Tibial artery (tissue), 4 donors: ENCODE results near the gene OSMR.

Experiments
- DNase-seq, 2 donors: peaks; one replicate each; pipeline ENCODE4 v3.0.0-alpha.2; 2019
- H3K27ac ChIP-seq, 2 donors: fragments of 200-600 bp; sonication (generic) in 1 of 2; 1 replicate in 1 of 2; 2 replicates in 1 of 2; pipeline ENCODE4 v1.5.1; 2018 to 2019; ENCODE audit warnings: mild to moderate bottlenecking in 1 of 2
- H3K27me3 ChIP-seq, 2 donors: fragments of 200-600 bp; sonication (generic) in 1 of 2; one replicate each; pipeline versions ENCODE4 v1.5.1 to v1.6.0; 2016 to 2019
- H3K36me3 ChIP-seq, 3 donors: fragments of 200-600 bp; sonication (generic) in 2 of 3; one replicate each; pipeline ENCODE4 v1.5.1; 2016 to 2019; ENCODE audit warnings: mild to moderate bottlenecking in 2 of 3
- H3K4me1 ChIP-seq, 4 donors: fragments of 200-600 bp; sonication (generic) in 2 of 4; 1 replicate in 3 of 4; 2 replicates in 1 of 4; pipeline ENCODE4 v1.5.1; 2016 to 2019
- H3K4me3 ChIP-seq, 2 donors: fragments of 200-600 bp; sonication (generic) in 1 of 2; 1 replicate in 1 of 2; 2 replicates in 1 of 2; pipeline ENCODE4 v1.5.1; 2018 to 2019; ENCODE audit warnings: mild to moderate bottlenecking in 2 of 2
- H3K9me3 ChIP-seq, 3 donors: fragments of 200-600 bp; sonication (generic) in 1 of 3; one replicate each; pipeline ENCODE4 v1.5.1; 2016 to 2019
- CTCF ChIP-seq, 2 experiments: fragments of 200-600 bp in 1 of 2; fragments of 450-650 bp in 1 of 2; IDR thresholded peaks; one replicate each; pipeline ENCODE4 v1.5.1; 2017 to 2019; ENCODE audit warnings: antibody characterized with exemption in 2 of 2, mild to moderate bottlenecking in 1 of 2, moderate library complexity in 1 of 2
- intact Hi-C: fragments of 100-400 bp; cut with DNase I; formaldehyde crosslinking; loops from one replicate; pipeline ENCODE4 v1.15.0; 2023; ENCODE audit warnings: low total_unique reads

OSMR gene

GRCh38 chr5:38809388-38810359 is 36.1 kb upstream of the OSMR start:
- H3K4me1 ChIP-seq: peaks cover 0 to 26% (median 11%) of the 10 kb centered on the region in 4 donors
- intact Hi-C loops: loop anchor here (5.0 to 10.0 kb wide), 3 partner anchors 135 to 422 kb away; no protein-coding TSS in a partner anchor
- no peaks in the 10 kb centered on the region for H3K36me3 ChIP-seq
- H3K9me3 ChIP-seq: no peaks in the 10 kb centered on the region
- H3K27ac ChIP-seq: peak overlapping the region in 1 of 2 donors; percentile 24
- TF ChIP-seq CTCF (IDR thresholded peaks at IDR 0.05): peak; percentile 83 to 91
- DNase-seq: peak; percentile 89
- H3K4me3 ChIP-seq: no peak overlapping the region
- no peaks in the 10 kb centered on the region for H3K27me3 ChIP-seq

GRCh38 chr5:38814879-38815278 is 30.9 kb upstream of the OSMR start:
- DNase-seq: no peak
- no peak overlapping the region for H3K27ac ChIP-seq
- H3K4me1 ChIP-seq: peaks cover 0 to 11% (median 2%) of the 10 kb centered on the region in 4 donors
- H3K36me3 ChIP-seq: no peaks in the 10 kb centered on the region
- TF ChIP-seq CTCF (IDR thresholded peaks at IDR 0.05): no peak
- H3K4me3 ChIP-seq: no peak overlapping the region
- H3K9me3 ChIP-seq: no peaks in the 10 kb centered on the region
- intact Hi-C loops: no loop called here
- H3K27me3 ChIP-seq: no peaks in the 10 kb centered on the region

- Histone ChIP-seq H3K9me3 (no peaks in the 10 kb centered on the region), H3K27ac (no peak overlapping the region), H3K36me3 (no peaks in the 10 kb centered on the region), H3K4me1 (peaks cover 0 to 5% (median 0%) of the 10 kb centered on the region in 4 donors), H3K27me3 (no peaks in the 10 kb centered on the region), H3K4me3 (no peak overlapping the region)
- TF ChIP-seq CTCF (IDR thresholded peaks at IDR 0.05): no peak
- DNase-seq: no peak
- intact Hi-C loops: no loop called here
Observed at GRCh38 chr5:38816083-38817030, 29.5 kb upstream of the OSMR start.

- H3K4me3 ChIP-seq: no peak overlapping the region
- intact Hi-C loops: no loop called here
- H3K36me3 ChIP-seq: peaks cover 12 to 16% (median 14%) of the 10 kb centered on the region in 3 donors
- TF ChIP-seq CTCF (IDR thresholded peaks at IDR 0.05): no peak
- H3K9me3 ChIP-seq: no peaks in the 10 kb centered on the region
- DNase-seq: no peak
- H3K27me3 ChIP-seq: no peaks in the 10 kb centered on the region
- H3K4me1 ChIP-seq: peaks cover 0 to 11% (median under 1%) of the 10 kb centered on the region in 4 donors
- no peak overlapping the region for H3K27ac ChIP-seq
Observed at GRCh38 chr5:38821679-38822078, 24.1 kb upstream of the OSMR start.

GRCh38 chr5:38823503-38823902 is 22.3 kb upstream of the OSMR start:
- H3K27ac ChIP-seq: no peak overlapping the region
- no peaks in the 10 kb centered on the region for H3K9me3 ChIP-seq
- no peak overlapping the region for H3K4me3 ChIP-seq
- peaks cover 12 to 21% (median 16%) of the 10 kb centered on the region in 3 donors for H3K36me3 ChIP-seq
- DNase-seq: no peak
- intact Hi-C loops: no loop called here
- TF ChIP-seq CTCF (IDR thresholded peaks at IDR 0.05): no peak
- no peaks in the 10 kb centered on the region for H3K27me3 ChIP-seq
- H3K4me1 ChIP-seq: peaks cover 0 to 12% (median 0%) of the 10 kb centered on the region in 4 donors
